Uterus (tissue), 4 donors: ENCODE data around the gene GPR42. TPM values are rescaled to one million over a fixed set of nuclear protein-coding genes. Genes with fewer than 3 reads are reported as not detected.

ENCODE experiments used
- DNase-seq, 2 donors: peaks; one replicate each; pipeline ENCODE4 v3.0.0-alpha.2; 2019 to 2020
- H3K27ac ChIP-seq, 2 donors: fragments of 200-600 bp; sonication (generic); 1 replicate in 1 of 2; 2 replicates in 1 of 2; pipeline ENCODE4 v1.5.1; 2016 to 2018
- H3K27me3 ChIP-seq, 2 donors: fragments of 200-600 bp; sonication (generic); one replicate each; pipeline ENCODE4 v1.5.1; 2018 to 2019; ENCODE audit warnings: control low read depth in 1 of 2
- H3K36me3 ChIP-seq, 2 donors: fragments of 200-600 bp; sonication (generic); one replicate each; pipeline ENCODE4 v1.5.1; 2019; ENCODE audit warnings: control low read depth in 1 of 2
- H3K4me1 ChIP-seq, 2 donors: fragments of 200-600 bp; sonication (generic); one replicate each; pipeline ENCODE4 v1.5.1; 2018 to 2019; ENCODE audit warnings: control low read depth in 1 of 2
- H3K4me3 ChIP-seq, 2 donors: fragments of 200-600 bp; sonication (generic); 1 replicate in 1 of 2; 2 replicates in 1 of 2; pipeline ENCODE4 v1.5.1; 2018 to 2019; ENCODE audit warnings: mild to moderate bottlenecking in 1 of 2
- H3K9me3 ChIP-seq, 2 donors: fragments of 200-600 bp; sonication (generic); one replicate each; pipeline ENCODE4 v1.5.1; 2019; ENCODE audit warnings: control low read depth in 1 of 2
- POLR2A ChIP-seq, 2 donors: fragments of 450-650 bp; IDR thresholded peaks; one replicate each; pipeline ENCODE4 v1.6.1; 2016; ENCODE audit warnings: antibody characterized with exemption in 2 of 2, mild to moderate bottlenecking in 1 of 2, moderate library complexity in 1 of 2
- intact Hi-C: fragments of 100-400 bp; cut with DNase I; formaldehyde crosslinking; loops from one replicate; pipeline ENCODE4 v1.15.1; 2023; ENCODE audit warnings: low total_unique reads
- total RNA-seq, 4 donors: library from RNA; depleted of rRNA in 3 of 4; stranded (reverse); fragments of >200 nt in 3 of 4; gene quantifications; one replicate each; pipeline versions ENCODE4 v1.1.0 to v1.2.4, GENCODE V29; 2014 to 2023
- TF ChIP-seq, protein P1 (sequence below), 4 experiments: fragments of 200-600 bp in 2 of 4; fragments of 450-650 bp in 2 of 4; sonication (generic) in 2 of 4; IDR thresholded peaks; one replicate each; pipeline ENCODE4 v1.5.1; 2016 to 2019; ENCODE audit warnings: antibody characterized with exemption in 4 of 4, mild to moderate bottlenecking in 2 of 4, moderate library complexity in 1 of 4
- donor health status: DM: yes; HTN: yes; CAD: no.

The GPR42 gene
- total RNA-seq, 4 donors from 2014 or later: not detected

DNA sequence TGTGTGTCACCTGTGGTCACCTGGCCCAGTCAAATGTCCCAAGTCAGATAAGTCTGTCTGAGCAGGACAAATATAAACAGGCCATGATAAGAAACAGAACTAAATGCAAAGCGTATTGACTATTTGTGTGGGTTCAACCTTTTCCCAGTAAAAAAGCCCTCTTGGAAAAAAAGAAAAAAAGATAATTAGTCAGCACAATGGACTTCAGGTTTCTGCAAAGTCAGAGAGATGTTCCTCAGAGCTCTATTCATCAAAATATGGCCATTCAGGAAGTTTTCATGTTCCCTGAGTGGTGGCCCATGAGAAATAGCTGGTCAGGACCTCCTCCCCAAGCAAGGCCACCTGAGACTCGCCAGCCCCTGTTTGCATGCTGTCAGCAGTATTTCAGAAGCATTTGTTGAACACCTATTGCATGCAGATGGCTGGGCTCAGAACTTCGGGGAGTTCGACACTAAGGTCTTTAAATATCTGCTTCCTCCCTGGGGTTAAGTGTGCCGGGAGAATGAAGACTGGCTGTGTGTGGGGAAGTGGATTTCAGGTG lies 9.9 kb upstream of the GPR42 start:
- Histone ChIP-seq H3K27ac (no peak overlapping the region), H3K36me3 (no peaks in the 10 kb centered on the region), H3K9me3 (no peaks in the 10 kb centered on the region), H3K27me3 (no peaks in the 10 kb centered on the region), H3K4me3 (no peak overlapping the region), H3K4me1 (no peaks in the 10 kb centered on the region)
- no peak for DNase-seq
- TF ChIP-seq POLR2A (IDR thresholded peaks at IDR 0.05): no peak
- TF ChIP-seq, protein P1, sequence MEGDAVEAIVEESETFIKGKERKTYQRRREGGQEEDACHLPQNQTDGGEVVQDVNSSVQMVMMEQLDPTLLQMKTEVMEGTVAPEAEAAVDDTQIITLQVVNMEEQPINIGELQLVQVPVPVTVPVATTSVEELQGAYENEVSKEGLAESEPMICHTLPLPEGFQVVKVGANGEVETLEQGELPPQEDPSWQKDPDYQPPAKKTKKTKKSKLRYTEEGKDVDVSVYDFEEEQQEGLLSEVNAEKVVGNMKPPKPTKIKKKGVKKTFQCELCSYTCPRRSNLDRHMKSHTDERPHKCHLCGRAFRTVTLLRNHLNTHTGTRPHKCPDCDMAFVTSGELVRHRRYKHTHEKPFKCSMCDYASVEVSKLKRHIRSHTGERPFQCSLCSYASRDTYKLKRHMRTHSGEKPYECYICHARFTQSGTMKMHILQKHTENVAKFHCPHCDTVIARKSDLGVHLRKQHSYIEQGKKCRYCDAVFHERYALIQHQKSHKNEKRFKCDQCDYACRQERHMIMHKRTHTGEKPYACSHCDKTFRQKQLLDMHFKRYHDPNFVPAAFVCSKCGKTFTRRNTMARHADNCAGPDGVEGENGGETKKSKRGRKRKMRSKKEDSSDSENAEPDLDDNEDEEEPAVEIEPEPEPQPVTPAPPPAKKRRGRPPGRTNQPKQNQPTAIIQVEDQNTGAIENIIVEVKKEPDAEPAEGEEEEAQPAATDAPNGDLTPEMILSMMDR (IDR thresholded peaks at IDR 0.05): no peak
- intact Hi-C loops: no loop called here

DNA sequence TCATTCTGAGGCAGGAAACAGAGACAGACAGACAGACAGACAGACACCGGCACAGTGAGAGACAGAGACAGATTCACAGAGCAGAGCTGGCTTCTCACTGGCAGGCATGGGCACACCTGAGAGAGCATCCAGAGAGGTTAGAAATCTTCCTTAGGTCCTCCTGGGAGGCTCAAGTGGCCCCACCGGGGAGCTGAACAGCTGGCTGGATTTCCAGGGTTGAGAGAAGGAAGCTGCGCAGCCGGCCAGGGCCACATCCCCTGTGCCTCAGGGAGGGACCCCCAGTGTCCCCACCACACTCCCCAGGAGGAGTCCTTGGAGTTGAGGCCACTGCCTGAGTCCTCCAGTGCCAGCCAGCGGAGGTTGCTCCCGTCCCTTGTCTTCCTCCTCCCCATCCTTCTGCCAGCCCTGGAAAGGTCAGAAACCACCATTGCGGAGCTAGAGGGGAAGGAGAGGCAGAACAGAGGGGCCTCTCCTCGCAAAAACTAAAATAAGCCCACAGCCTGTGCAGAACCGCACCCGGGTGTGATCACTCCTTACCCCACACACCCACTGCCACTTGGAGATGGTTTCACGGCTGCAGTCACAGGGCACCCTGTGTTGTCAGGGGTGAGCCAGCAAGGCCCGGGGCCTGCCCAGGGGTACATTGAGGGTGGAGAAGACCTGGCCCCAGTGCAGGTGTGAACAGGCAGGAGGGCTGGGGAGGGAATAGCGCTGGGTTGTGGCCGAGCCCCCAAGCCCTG lies 8.4 kb upstream of the GPR42 start:
- TF ChIP-seq POLR2A (IDR thresholded peaks at IDR 0.05): no peak
- TF ChIP-seq, protein P1 (IDR thresholded peaks at IDR 0.05): no peak
- Histone ChIP-seq H3K27ac (no peak overlapping the region), H3K36me3 (no peaks in the 10 kb centered on the region), H3K4me3 (no peak overlapping the region), H3K27me3 (no peaks in the 10 kb centered on the region), H3K9me3 (no peaks in the 10 kb centered on the region), H3K4me1 (no peaks in the 10 kb centered on the region)
- intact Hi-C loops: no loop called here
- no peak for DNase-seq

DNA sequence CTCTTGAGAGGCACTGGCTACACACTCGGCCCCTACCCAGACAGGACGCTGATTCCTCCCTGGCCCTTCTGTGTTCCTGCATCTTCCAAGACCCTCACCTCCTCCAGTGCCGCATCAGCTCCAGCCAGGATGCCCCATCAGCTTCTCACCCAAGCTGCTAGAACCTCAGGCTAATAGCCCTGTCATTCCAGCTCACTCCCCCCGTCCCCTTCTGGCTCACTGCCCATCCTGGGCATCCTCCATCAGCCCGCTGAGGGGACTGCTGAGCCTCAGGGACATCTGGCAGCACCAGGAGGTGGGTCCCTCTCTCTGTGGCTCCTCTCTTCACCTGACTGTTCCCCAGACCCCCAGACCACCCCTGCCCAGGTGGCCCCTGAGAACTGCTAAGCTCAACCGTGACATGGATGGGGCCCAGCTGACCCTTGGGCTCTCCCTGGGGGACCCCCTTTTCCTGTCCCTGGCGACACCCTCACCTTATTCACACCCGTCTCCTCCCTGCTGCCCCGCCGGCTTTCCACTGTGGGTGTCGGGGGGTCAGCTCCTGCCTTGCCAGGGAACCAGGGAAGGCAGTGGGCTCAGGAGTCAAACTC lies 7.8 kb upstream of the GPR42 start:
- Histone ChIP-seq H3K27ac (no peak overlapping the region), H3K4me3 (no peak overlapping the region), H3K9me3 (no peaks in the 10 kb centered on the region), H3K27me3 (no peaks in the 10 kb centered on the region), H3K36me3 (no peaks in the 10 kb centered on the region), H3K4me1 (no peaks in the 10 kb centered on the region)
- TF ChIP-seq POLR2A (IDR thresholded peaks at IDR 0.05): no peak
- TF ChIP-seq, protein P1 (IDR thresholded peaks at IDR 0.05): no peak
- intact Hi-C loops: no loop called here
- no peak for DNase-seq

DNA sequence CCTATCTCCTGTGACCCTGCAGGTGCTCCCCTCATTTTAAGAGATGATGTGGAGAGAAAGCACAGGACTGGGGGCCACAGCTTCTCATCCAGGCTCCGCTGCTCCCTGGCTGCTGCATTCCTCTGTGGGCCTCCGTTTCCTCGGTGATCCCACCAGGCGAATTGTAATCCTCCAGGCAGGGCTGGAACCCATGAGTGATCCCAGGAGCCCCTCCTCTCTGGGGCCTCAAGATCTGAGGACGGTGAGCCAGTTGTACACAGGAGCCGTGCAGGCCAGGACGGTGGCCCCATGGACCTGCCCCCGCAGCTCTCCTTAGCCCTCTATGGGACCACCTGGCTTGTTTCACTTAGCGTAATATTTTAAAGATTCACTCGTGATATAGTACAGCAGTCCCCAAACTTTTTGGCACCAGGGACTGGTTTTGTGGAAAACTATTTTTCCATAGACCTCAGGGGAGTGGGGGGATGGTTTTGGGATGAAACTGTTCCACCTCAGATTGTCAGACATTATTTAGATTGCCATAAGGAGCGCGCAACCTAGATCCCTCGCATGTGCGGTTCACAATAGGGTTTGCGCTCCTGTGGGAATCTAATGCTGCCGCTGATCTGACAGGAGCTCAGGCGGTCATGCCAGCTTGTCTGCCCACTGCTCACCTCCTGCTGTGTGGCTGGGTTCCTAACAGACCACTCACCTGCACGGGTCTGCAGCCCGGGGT lies 7.0 kb upstream of the GPR42 start:
- DNase-seq: no peak
- Histone ChIP-seq H3K36me3 (no peaks in the 10 kb centered on the region), H3K27me3 (no peaks in the 10 kb centered on the region), H3K4me3 (no peak overlapping the region), H3K9me3 (no peaks in the 10 kb centered on the region), H3K4me1 (no peaks in the 10 kb centered on the region), H3K27ac (no peak overlapping the region)
- intact Hi-C loops: no loop called here
- no peak for TF ChIP-seq POLR2A (IDR thresholded peaks at IDR 0.05)
- TF ChIP-seq, protein P1 (IDR thresholded peaks at IDR 0.05): no peak

DNA sequence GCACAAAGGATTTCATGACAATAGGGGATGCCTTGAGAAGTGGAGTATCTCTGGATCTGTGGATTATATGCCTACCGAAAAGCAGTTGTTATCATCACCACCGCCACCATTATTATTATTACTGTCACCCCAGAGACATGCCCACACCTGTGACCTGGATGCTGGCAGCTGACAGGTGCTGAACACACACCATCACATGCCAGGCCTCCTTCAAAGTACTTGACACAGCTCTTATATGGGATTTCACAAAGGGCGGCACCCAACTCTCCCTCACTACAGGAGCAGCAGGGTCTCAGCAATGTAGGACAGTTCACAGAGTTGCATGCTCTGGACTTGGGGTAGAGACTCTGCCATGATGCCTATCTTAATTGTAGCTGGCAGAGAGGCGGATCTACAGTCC lies 5.6 kb upstream of the GPR42 start:
- H3K9me3 ChIP-seq: no peaks in the 10 kb centered on the region
- intact Hi-C loops: no loop called here
- no peak overlapping the region for H3K27ac ChIP-seq
- no peaks in the 10 kb centered on the region for H3K4me1 ChIP-seq
- H3K27me3 ChIP-seq: no peaks in the 10 kb centered on the region
- TF ChIP-seq, protein P1 (IDR thresholded peaks at IDR 0.05): no peak
- TF ChIP-seq POLR2A (IDR thresholded peaks at IDR 0.05): no peak
- no peak for DNase-seq
- H3K4me3 ChIP-seq: no peak overlapping the region
- H3K36me3 ChIP-seq: no peaks in the 10 kb centered on the region
